K562 (cell line): Measurements from ENCODE around the gene NINJ1. TPM values are rescaled to one million over a fixed set of nuclear protein-coding genes. Genes with fewer than 3 reads are reported as not detected.
A peak's percentile ranks its signal among the peaks of the same experiment; 100 is the strongest.

Experiments
- KDM2B ChIP-seq: fragments of 250-450 bp; sonication (Bioruptor Pico); IDR thresholded peaks from 2 replicates; pipeline ENCODE4 v1.8.0; 2021; ENCODE audit warnings: mild to moderate bottlenecking, moderate library complexity
- MTA3 ChIP-seq: fragments of 450-650 bp; formaldehyde crosslinking; IDR thresholded peaks from 2 replicates; pipeline ENCODE4 v1.6.1; 2017; ENCODE audit warnings: mild to moderate bottlenecking, borderline replicate concordance
- polyA plus RNA-seq, 8 experiments: library from polyadenylated mRNA; depleted of rRNA in 4 of 8; stranded (reverse) in 5 of 8; unstranded in 3 of 8; fragments of >200 nt; fragmentation: Nextera tagmentation in 2 of 8; fragmentation: Illumina TruSeq in 1 of 8; extraction: Ambion mirVana in 2 of 8; extraction: Trizol in 1 of 8; gene quantifications; 2 replicates each; pipeline versions ENCODE4 v1.2.1 to v1.2.3, GENCODE V29; 2011 to 2014; ENCODE audit warnings: inconsistent platforms in 1 of 8, missing spikeins in 1 of 8
- total RNA-seq, 7 experiments: library from RNA; depleted of rRNA in 6 of 7; stranded (reverse); fragments of >200 nt in 6 of 7; fragmentation: Illumina TruSeq in 2 of 7; extraction: Trizol in 2 of 7; gene quantifications; 2 replicates each; pipeline versions ENCODE4 v1.2.1 to v1.2.3, GENCODE V29; 2011 to 2021; ENCODE audit warnings: low replicate concordance in 1 of 7
- TF ChIP-seq, protein P1 (sequence below), 2 experiments: fragments of 450-650 bp; formaldehyde crosslinking in 1 of 2; IDR thresholded peaks; 2 replicates each; pipeline versions ENCODE4 v1.4.0 to v1.6.1; 2014 to 2020; ENCODE audit warnings: mild to moderate bottlenecking in 2 of 2, borderline replicate concordance in 1 of 2, low read depth in 1 of 2

The NINJ1 gene
- total and polyA plus RNA-seq, 9 of the 15 experiments (the other 6 are each of a cell fraction or from before 2014, with no cell fraction given): 0.13 to 8.4 (median 4.9) TPM

DNA sequence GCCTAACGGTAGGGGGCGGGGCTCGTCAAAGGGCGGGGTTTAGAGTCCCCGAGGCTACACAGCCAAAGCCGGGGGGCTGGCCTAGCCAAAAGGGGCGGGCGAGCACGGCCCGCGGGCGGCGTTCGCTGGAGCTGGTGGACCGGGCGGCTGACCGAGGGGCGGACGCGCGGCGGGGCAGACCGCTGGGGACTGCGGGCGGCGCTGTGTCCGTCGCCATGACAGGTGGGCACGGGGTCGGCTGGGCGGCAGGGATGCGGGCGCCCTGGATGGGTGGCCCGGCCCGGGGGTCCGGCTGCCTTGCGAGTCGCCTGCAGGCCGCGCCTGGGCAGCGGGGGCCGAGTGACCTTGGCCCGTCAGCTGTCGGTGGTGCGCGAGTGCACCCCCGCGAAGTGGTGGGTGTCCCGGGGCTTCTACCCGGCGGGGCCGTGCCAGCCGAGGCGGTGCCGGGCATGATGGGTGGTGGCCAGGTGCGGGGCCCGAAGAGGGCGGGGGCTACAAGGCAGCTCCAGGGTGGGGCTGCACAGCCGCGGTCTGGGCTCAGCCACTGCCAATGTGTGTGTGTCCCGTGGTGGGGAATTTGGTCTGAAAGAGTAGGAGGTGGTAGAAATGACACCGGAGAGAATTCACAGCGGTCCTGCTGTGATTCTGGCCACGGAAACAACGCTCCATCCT, 37.8 kb downstream of the NINJ1 start, which contains the start of gene CARD19 (continued):
- TF ChIP-seq, protein P1, sequence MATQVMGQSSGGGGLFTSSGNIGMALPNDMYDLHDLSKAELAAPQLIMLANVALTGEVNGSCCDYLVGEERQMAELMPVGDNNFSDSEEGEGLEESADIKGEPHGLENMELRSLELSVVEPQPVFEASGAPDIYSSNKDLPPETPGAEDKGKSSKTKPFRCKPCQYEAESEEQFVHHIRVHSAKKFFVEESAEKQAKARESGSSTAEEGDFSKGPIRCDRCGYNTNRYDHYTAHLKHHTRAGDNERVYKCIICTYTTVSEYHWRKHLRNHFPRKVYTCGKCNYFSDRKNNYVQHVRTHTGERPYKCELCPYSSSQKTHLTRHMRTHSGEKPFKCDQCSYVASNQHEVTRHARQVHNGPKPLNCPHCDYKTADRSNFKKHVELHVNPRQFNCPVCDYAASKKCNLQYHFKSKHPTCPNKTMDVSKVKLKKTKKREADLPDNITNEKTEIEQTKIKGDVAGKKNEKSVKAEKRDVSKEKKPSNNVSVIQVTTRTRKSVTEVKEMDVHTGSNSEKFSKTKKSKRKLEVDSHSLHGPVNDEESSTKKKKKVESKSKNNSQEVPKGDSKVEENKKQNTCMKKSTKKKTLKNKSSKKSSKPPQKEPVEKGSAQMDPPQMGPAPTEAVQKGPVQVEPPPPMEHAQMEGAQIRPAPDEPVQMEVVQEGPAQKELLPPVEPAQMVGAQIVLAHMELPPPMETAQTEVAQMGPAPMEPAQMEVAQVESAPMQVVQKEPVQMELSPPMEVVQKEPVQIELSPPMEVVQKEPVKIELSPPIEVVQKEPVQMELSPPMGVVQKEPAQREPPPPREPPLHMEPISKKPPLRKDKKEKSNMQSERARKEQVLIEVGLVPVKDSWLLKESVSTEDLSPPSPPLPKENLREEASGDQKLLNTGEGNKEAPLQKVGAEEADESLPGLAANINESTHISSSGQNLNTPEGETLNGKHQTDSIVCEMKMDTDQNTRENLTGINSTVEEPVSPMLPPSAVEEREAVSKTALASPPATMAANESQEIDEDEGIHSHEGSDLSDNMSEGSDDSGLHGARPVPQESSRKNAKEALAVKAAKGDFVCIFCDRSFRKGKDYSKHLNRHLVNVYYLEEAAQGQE (IDR thresholded peaks at IDR 0.05; ENCODE audit: borderline replicate concordance): no peak
- TF ChIP-seq, protein P1 (CRISPR knock-in tag; IDR thresholded peaks at IDR 0.05; ENCODE audit: low read depth): 0 out of 2 replicates have a peak, but pooled peaks have one; percentile 53
- TF ChIP-seq KDM2B (CRISPR knock-in tag) (no peak), MTA3 (peak; percentile 42; the same call in 1 of the 2 replicates)
- TF ChIP-seq, all 486 proteins: peak for 45
